ENCODE data around the gene DYNC2LI1.

GRCh38 chr2:43743706-43744105 is 30.1 kb upstream of the DYNC2LI1 start:
- TF ChIP-seq CTCF (IDR thresholded peaks at IDR 0.05; ENCODE audit: low read depth, low read length) (no peak), MAX (IDR thresholded peaks at IDR 0.05; ENCODE audit: low read depth, low read length) (no peak)

Measured in NB4 (cell line).